ENCODE measurements around the gene CHTF18. TPM values are rescaled to one million over a fixed set of nuclear protein-coding genes. Genes with fewer than 3 reads are reported as not detected.

CHTF18 gene
- total RNA-seq, 1 experiment from 2014 or later = 120 TPM

- no peak overlapping the region for H2AFZ ChIP-seq (ENCODE audit: low read length)
- H3K4ac ChIP-seq (ENCODE audit: low read depth, low read length) = no peak overlapping the region
- no peak overlapping the region for H2AK5ac ChIP-seq (ENCODE audit: insufficient read length, low read length)
- no peak overlapping the region for H3T11ph ChIP-seq (ENCODE audit: low read length)
- no peaks in the 10 kb centered on the region for H3K23me2 ChIP-seq (ENCODE audit: insufficient read length, low read depth, low read length, poor library complexity, severe bottlenecking)
- Mint-ChIP-seq H3K4me3 (no peak overlapping the region), H3K27me3 (ENCODE audit: low read depth) (peaks cover 28% of the 10 kb centered on the region), H3K27ac (no peak overlapping the region), H3K9me3 (peaks cover 37 to 50% of the 10 kb centered on the region in 2 experiments), H3K4me1 (peaks cover 2 to 3% of the 10 kb centered on the region in 2 experiments; a peak in 2 of 4 replicates), H3K36me3 (ENCODE audit: insufficient read depth in 1 of 3, low read depth in 3 of 3) (peaks cover 12 to 16% (median 16%) of the 10 kb centered on the region in 3 experiments)
- no peaks in the 10 kb centered on the region for H4K20me1 ChIP-seq (ENCODE audit: control insufficient read depth, insufficient read depth, insufficient read length)
- H3K27me3 ChIP-seq (ENCODE audit: insufficient read depth, low read length) = no peaks in the 10 kb centered on the region
- no peaks in the 10 kb centered on the region for H3K79me1 ChIP-seq (ENCODE audit: insufficient read depth, low read depth, low read length, poor library complexity, severe bottlenecking)
- H3K14ac ChIP-seq (ENCODE audit: insufficient read depth, low read length) = no peak overlapping the region
- H2BK15ac ChIP-seq (ENCODE audit: low read depth, low read length) = no peak overlapping the region
- H4K91ac ChIP-seq (ENCODE audit: insufficient read length, low read depth, low read length) = no peak overlapping the region
- no peaks in the 10 kb centered on the region for H3K9me3 ChIP-seq (ENCODE audit: control insufficient read depth, low read depth, low read length)
- WGBS (ENCODE audit: extremely low coverage, insufficient read length, low lambda C conversion rate) = no CpG with 5 or more reads among the region's 10 CpGs
- no peak overlapping the region for H3K18ac ChIP-seq (ENCODE audit: insufficient read length, low read depth, low read length)
- no peak overlapping the region for H2BK120ac ChIP-seq (ENCODE audit: low read depth, low read length, poor library complexity, severe bottlenecking)
- H3K56ac ChIP-seq (ENCODE audit: insufficient read length, low read depth, low read length) = no peak overlapping the region
- no peak overlapping the region for H2BK5ac ChIP-seq (ENCODE audit: insufficient read length, low read length)
- no peak overlapping the region for H2BK20ac ChIP-seq (ENCODE audit: low read depth, low read length, poor library complexity, severe bottlenecking)
- no peak overlapping the region for H3K23ac ChIP-seq (ENCODE audit: insufficient read length, low read depth, low read length)
- no peak overlapping the region for H4K8ac ChIP-seq (replicated peaks; ENCODE audit: insufficient read length, low read depth, low read length)
- no peak for TF ChIP-seq CTCF (conservative IDR thresholded peaks at IDR 0.05)
- H3K9ac ChIP-seq (ENCODE audit: extremely low read depth, insufficient read length, low read length) = no peak overlapping the region
- no peak for DNase-seq
- H3K27ac ChIP-seq (ENCODE audit: insufficient read length, low read depth, low read length) = no peak overlapping the region
- no peak overlapping the region for H2BK12ac ChIP-seq (ENCODE audit: insufficient read length, low read depth, low read length)
- H3K4me1 ChIP-seq (ENCODE audit: insufficient read depth, low read length) = no peaks in the 10 kb centered on the region
- no peak overlapping the region for H4K5ac ChIP-seq (ENCODE audit: insufficient read length, low read depth, low read length)
- no peaks in the 10 kb centered on the region for H3K79me2 ChIP-seq (ENCODE audit: insufficient read depth, low read length)
- H3K4me2 ChIP-seq (ENCODE audit: insufficient read depth, insufficient read length, low read length) = no peak overlapping the region
Measured at GRCh38 chr16:847151-847550, 58.7 kb downstream of the CHTF18 start.

Small RNA genes within 50 kb of the gene (microRNA-seq; reads per million reads assigned to microRNA genes)
- gene MIR662 (ENCODE audit: borderline microRNAs expressed) = not detected

Other genes starting within 250 kb of the CHTF18 start
- 0.33 and 0.50 TPM in 2 replicates for gene PRR35, start 228.2 kb upstream of the CHTF18 start, total RNA-seq (2021)
- 0.26 and 0.42 TPM in 2 replicates for gene NHLRC4, start 221.6 kb upstream of the CHTF18 start, total RNA-seq (2021)
- 58.0 and 65.5 TPM in 2 replicates for gene PIGQ, start 218.7 kb upstream of the CHTF18 start, total RNA-seq (2021)
- 19.1 and 20.4 TPM in 2 replicates for gene RAB40C, start 198.6 kb upstream of the CHTF18 start, total RNA-seq (2021)
- gene WFIKKN1, start 157.6 kb upstream of the CHTF18 start, total RNA-seq (2021) = 8.3 and 8.7 TPM in 2 replicates
- gene METTL26, start 152.3 kb upstream of the CHTF18 start, total RNA-seq (2021) = 108 and 109 TPM in 2 replicates
- 50.5 and 52.5 TPM in 2 replicates for gene MCRIP2, start 146.8 kb upstream of the CHTF18 start, total RNA-seq (2021)
- gene WDR90, start 139.3 kb upstream of the CHTF18 start, total RNA-seq (2021) = 61.8 and 68.2 TPM in 2 replicates
- 206 and 210 TPM in 2 replicates for gene RHOT2, start 120.5 kb upstream of the CHTF18 start, total RNA-seq (2021)
- 7.6 and 8.8 TPM in 2 replicates for gene RHBDL1, start 112.9 kb upstream of the CHTF18 start, total RNA-seq (2021)
- gene STUB1, start 108.2 kb upstream of the CHTF18 start, total RNA-seq (2021) = 95.6 and 102 TPM in 2 replicates
- 50.1 and 52.7 TPM in 2 replicates for gene JMJD8, start 104.3 kb upstream of the CHTF18 start, total RNA-seq (2021)
- 18.3 and 19.5 TPM in 2 replicates for gene WDR24, start 98.2 kb upstream of the CHTF18 start, total RNA-seq (2021)
- 9.6 and 10.7 TPM in 2 replicates for gene FBXL16, start 82.8 kb upstream of the CHTF18 start, total RNA-seq (2021)
- 26.2 and 28.9 TPM in 2 replicates for gene METRN, start 73.5 kb upstream of the CHTF18 start, total RNA-seq (2021)
- 31.5 and 34.8 TPM in 2 replicates for gene ANTKMT, start 67.5 kb upstream of the CHTF18 start, total RNA-seq (2021)
- gene CCDC78, start 62.2 kb upstream of the CHTF18 start, total RNA-seq (2021) = 12.1 TPM in 2 replicates
- 21.3 and 25.2 TPM in 2 replicates for gene HAGHL, start 61.5 kb upstream of the CHTF18 start, total RNA-seq (2021)
- 21.9 and 26.4 TPM in 2 replicates for gene CIAO3, start 47.6 kb upstream of the CHTF18 start, total RNA-seq (2021)
- gene MSLN, start 27.9 kb upstream of the CHTF18 start, total RNA-seq (2021) = 0.22 and 0.31 TPM in 2 replicates
- gene RPUSD1, start 239 bp upstream of the CHTF18 start, total RNA-seq (2021) = 48.6 and 52.2 TPM in 2 replicates
- gene GNG13, start 12.1 kb downstream of the CHTF18 start, total RNA-seq (2021) = not detected in 2 replicates
- gene LMF1, start 182.4 kb downstream of the CHTF18 start, total RNA-seq (2021) = 7.1 and 7.8 TPM in 2 replicates
- 8.9 and 9.6 TPM in 2 replicates for gene SOX8, start 193.2 kb downstream of the CHTF18 start, total RNA-seq (2021)